Subcutaneous adipose tissue (tissue), 4 donors: ENCODE results near the gene GABRR3. TPM values are rescaled to one million over a fixed set of nuclear protein-coding genes. Genes with fewer than 3 reads are reported as not detected.

ENCODE experiments used
- CTCF ChIP-seq: fragments of 450-650 bp; IDR thresholded peaks from one replicate; pipeline ENCODE4 v1.5.1; 2016; ENCODE audit warnings: low read depth, mild to moderate bottlenecking, control low read depth, antibody characterized with exemption, moderate library complexity
- total RNA-seq, 4 donors: library from RNA; depleted of rRNA; stranded (reverse); fragments of >200 nt; gene quantifications; one replicate each; pipeline ENCODE4 v1.1.0, GENCODE V29; 2016

GABRR3 gene
- total RNA-seq, 4 donors from 2014 or later: not detected

GRCh38 chr3:97988784-97989568, 46.1 kb downstream of the GABRR3 start:
- TF ChIP-seq CTCF: no peak

- TF ChIP-seq CTCF: no peak
These were observed 47.8 kb downstream of the GABRR3 start for GRCh38 chr3:97987306-97987705.

GRCh38 chr3:97983933-97984491, 51.1 kb downstream of the GABRR3 start:
- no peak for TF ChIP-seq CTCF

- no peak for TF ChIP-seq CTCF
These were observed 53.2 kb downstream of the GABRR3 start for GRCh38 chr3:97981886-97982285.

GRCh38 chr3:97979610-97980009, 55.5 kb downstream of the GABRR3 start:
- no peak for TF ChIP-seq CTCF

- no peak for TF ChIP-seq CTCF
These were observed 59.6 kb downstream of the GABRR3 start for GRCh38 chr3:97975466-97975865.

GRCh38 chr3:97974996-97975395, 60.1 kb downstream of the GABRR3 start:
- no peak for TF ChIP-seq CTCF
